Stimulated activated CD8-positive, alpha-beta memory T cell treated with anti-CD3 and anti-CD28 coated beads, Interleukin-4, amount 100 ng/mL, for 24 hours (primary cell): ENCODE measurements around the gene MSTO1.
A peak's percentile ranks its signal among the peaks of the same experiment; 100 is the strongest.
"Not testable (repeated sequence)": the region's sequence is repeated elsewhere in the genome, so short reads cannot be mapped to it uniquely, and the experiment has no call there.

Source experiments
- DNase-seq: peaks from one replicate; pipeline ENCODE4 v3.0.0-alpha.2; 2020; ENCODE audit warnings: low read depth

MSTO1 gene

DNA sequence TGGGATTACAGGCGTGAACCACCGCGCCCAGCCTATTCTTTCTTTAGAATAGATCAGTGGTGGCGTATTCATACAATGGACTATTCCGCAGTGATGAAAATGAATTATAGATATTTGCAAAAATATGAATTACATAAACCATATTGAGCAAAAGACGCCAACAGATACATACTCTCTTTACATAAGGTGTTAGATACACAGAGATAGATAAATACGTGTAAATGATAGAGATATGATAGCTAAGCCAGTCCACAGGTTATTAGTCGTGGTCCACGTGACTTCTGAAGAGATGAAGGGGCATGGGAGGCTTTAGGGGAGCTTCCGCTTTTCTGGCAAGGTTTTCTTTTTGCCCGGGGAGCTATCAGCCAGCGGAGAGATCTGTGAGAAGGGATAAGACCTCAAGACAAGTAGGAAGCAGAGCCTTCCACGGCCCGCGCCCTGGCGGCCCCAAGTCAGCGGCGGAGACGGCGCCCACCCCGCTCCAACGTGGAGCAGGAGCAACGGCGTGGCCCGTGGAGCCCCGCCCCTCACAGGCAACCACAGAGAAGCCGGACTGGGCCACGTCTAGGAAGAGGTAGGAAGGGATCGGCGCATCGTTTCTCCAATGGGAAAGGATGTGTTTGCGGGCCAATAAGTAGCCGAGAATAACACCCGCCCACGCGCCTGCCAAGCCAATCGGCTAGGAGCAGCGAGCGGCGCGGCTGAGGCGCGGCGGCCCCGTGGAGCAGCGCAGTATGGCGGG is at the start of gene MSTO1:
MSTO1 (plus strand) TSS at position 704 of the 742 bp plus-strand sequence; CDS start at position 735, 31 bp downstream.
- peak; percentile 96 for DNase-seq

GRCh38 chr1:155561779-155562580 is 48.0 kb upstream of the MSTO1 start:
- DNase-seq: peak; percentile 49

GRCh38 chr1:155562581-155563376 is 47.2 kb upstream of the MSTO1 start, which contains the start of gene ASH1L:
Gene ASH1L, minus strand, starts transcription at chr1:155562803. Its CDS starts 41,284 bp downstream, at chr1:155521519.
- DNase-seq: peak; percentile 91

GRCh38 chr1:155563377-155564022 is 46.5 kb upstream of the MSTO1 start:
- DNase-seq: not testable (repeated sequence)

- no peak for DNase-seq
Measured at GRCh38 chr1:155569988-155570592, 39.9 kb upstream of the MSTO1 start.

DNA sequence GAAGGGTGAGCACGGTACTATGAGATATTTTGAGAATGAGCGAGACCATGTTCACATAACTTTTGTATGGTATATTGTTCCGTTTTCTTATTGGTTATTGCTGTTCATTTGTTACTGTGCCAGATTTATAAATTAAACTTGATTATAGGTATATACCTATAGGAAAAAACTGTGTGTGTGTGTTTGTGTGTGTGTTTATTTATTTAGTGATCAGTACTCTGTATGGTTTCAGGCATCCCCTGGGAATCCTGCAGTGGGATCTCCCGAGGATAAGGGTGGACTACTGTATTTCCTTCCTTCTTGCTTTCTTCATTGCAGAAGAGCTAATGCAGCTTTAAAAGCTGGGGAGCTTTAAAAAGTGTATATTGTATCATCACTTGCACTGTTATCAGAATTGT is 39.4 kb upstream of the MSTO1 start:
- DNase-seq: no peak

DNA sequence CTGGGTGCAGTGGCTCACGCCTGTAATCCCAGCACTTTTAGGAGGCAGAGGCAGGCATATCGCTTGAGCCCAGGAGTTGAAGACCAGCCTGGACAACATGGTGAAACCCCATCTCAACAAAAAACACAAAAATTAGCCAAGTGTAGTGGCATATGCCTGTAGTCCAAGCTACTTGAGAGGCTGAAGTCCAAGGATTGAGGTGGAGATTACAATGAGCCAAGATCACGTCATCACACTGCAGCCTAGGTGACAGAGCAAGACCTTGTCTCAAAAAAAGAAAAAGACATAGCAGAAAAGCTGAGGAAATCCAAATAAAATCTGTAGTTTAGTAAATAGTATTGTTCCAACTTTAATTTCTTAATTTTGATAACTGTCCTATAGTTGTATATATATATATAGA is 35.9 kb upstream of the MSTO1 start:
- no peak for DNase-seq

DNA sequence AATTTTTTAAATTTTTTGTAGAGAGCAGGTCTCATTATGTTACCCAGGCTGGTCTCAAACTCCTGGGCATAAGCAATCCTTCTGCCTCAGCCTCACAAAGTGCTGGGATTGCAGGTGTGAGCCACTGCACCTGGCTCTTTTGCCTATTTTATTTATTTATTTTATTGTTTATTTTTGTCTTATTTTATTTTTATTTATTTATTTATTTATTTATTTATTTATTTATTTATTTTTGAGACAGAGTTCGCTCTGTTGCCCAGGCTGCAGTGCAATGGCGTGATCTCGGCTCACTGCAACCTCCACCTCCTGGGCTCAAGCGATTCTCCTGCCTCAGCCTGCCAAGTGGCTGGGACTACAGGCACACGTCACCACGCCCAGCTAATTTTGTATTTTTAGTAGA is 34.4 kb upstream of the MSTO1 start:
- not testable (repeated sequence) for DNase-seq

- not testable (repeated sequence) for DNase-seq
Measured at GRCh38 chr1:155583846-155584245, 26.2 kb upstream of the MSTO1 start.

- not testable (repeated sequence) for DNase-seq
Measured at GRCh38 chr1:155589282-155589681, 20.7 kb upstream of the MSTO1 start.

GRCh38 chr1:155590516-155591247 is 19.3 kb upstream of the MSTO1 start:
- DNase-seq: not testable (repeated sequence)

DNA sequence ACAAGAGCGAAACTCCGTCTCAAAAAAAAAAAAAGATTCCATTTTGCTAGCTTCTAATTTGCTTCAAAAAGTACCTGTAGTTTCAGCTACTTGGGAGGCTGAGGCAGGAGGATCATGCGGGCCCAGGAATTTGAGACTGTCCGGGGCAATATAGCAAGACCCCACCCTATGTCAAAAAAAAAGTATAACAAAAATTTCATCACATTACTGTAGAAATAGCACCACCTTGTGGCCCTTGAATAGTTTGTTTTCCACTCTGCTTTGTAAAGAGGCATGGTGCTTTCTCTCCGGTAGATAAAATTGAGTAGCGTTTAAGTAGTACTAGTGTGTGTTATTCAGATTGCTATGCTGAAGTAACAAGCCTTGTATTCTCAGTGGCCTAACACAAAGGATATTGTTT is 18.2 kb upstream of the MSTO1 start:
- no peak for DNase-seq

DNA sequence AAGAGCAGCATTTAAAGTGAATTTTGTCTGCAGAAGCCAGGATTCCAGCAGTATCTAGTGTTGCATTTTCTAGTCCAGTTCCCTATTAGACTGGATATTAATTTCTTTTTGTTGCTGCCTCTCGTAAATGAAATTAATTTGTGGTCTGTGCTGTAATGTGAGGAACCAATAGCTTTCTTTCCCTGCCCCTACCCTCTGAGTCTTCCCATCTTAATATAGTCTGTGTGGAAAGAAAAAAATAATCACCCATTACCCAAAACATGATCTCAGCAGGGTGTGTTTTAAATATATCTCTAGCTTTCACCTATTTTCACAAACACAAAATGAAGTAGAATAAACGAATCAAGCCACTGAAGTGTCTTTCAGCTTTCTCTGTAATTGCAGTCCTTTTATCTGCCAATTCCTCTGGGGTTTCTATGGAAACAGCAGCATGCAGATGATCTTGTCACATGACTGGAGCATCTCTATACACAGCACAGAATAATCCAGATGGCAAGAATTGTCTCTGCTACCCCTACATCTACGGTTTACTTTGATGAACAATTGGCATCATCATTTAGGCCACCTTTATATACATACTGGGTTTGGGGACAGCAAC is 14.0 kb upstream of the MSTO1 start:
- not testable (repeated sequence) for DNase-seq

DNA sequence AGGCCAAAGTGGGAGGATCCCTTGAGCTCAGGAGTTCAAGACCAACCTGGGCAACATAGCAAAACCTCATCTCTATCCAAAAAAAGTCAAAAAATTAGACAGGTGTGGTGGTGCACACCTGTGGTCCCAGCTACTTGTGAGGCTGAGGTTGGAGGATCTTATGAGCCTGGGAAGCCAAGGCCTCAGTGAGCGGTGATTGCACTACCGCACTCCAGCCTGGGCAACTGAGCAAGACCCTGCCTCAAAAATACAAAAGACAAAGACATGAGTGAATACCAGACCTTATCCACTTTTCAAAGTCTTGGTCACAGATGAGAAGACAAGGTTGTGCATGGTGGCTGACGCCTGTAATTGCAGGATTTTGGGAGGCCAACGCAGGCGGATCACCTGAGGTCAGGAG is 13.2 kb upstream of the MSTO1 start:
- no peak for DNase-seq

- DNase-seq: no peak
Measured at GRCh38 chr1:155598842-155599331, 11.1 kb upstream of the MSTO1 start.

- DNase-seq: not testable (repeated sequence)
Measured at GRCh38 chr1:155599828-155600572, 10.0 kb upstream of the MSTO1 start.

DNA sequence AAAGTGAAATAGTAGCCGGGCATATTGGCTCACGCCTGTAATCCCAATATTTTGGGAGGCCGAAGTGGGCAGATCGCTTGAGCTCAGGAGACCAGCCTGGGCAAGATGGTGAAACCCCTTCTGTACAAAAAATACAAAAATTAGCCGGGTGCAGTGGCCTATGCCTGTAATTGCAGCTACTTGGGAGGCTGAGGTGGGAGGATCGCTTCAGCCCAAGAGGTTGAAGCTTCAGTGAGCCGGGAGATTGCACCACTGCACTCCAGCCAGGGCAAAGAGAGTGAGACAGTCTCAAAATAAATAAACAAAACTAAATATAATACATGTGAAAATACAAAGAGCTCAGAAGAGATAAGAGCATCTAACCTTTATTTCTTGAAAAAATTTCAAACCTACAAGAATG is 2.3 kb upstream of the MSTO1 start:
- DNase-seq: no peak

DNA sequence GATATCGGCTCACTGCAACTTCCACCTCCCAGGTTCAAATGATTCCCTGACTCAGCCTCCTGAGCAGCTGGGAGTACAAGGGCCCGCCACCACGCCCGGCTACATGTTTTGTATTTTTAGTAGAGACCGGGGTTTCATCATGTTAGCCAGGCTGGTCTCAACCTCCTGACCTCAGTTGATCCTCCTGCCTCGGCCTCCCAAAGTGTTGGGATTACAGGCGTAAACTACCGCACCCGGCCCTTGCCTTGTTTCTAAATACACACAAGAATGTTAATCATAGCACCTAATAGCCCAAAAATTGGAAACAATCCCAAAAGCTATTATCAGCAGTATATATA is 1.2 kb upstream of the MSTO1 start:
- DNase-seq: no peak

DNA sequence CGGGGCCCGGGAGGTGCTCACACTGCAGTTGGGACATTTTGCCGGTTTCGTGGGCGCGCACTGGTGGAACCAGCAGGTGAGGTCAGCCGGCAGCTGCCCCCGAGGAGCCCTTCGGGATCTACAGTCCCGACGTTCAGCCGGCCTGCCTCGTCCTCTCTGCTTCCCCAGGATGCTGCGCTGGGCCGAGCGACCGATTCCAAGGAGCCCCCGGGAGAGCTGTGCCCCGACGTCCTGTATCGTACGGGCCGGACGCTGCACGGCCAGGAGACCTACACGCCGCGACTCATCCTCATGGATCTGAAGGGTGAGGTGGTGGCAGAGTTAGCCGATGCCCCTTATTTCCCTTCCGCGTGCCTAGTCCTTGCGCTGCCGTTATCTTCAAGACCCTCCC is 234 bp downstream of the MSTO1 start:
- DNase-seq: not testable (repeated sequence)
